WERI-Rb-1 (cell line): ENCODE results near the gene GMDS.

Experiments used
- DNase-seq: peaks from one replicate; pipeline ENCODE4 v3.0.0-alpha.2; 2020
- H3K27ac ChIP-seq: fragments of 250-450 bp; sonication (Bioruptor Pico); 2 replicates; pipeline ENCODE4 v1.5.1; 2020; ENCODE audit warnings: mild to moderate bottlenecking, moderate library complexity
- H3K27me3 ChIP-seq: fragments of 250-450 bp; sonication (Bioruptor Pico); 2 replicates; pipeline ENCODE4 v1.5.1; 2021; ENCODE audit warnings: mild to moderate bottlenecking, low read depth, moderate library complexity; ENCODE audit not compliant: insufficient read depth, severe bottlenecking
- H3K36me3 ChIP-seq: fragments of 250-450 bp; sonication (Bioruptor Pico); 2 replicates; pipeline ENCODE4 v1.5.1; 2020; ENCODE audit warnings: mild to moderate bottlenecking, moderate library complexity
- H3K4me3 ChIP-seq: 2 replicates; pipeline ENCODE4 v1.5.1; 2011; ENCODE audit warnings: low read depth, mild to moderate bottlenecking, control low read depth, low read length
- H3K9me3 ChIP-seq: fragments of 250-450 bp; sonication (Bioruptor Pico); 2 replicates; pipeline ENCODE4 v1.5.1; 2021; ENCODE audit warnings: mild to moderate bottlenecking, moderate library complexity; ENCODE audit not compliant: severe bottlenecking
- CTCF ChIP-seq: IDR thresholded peaks from 2 replicates; pipeline ENCODE4 v1.5.1; 2011; ENCODE audit warnings: low read depth, mild to moderate bottlenecking, control low read depth, inconsistent platforms, low read length

The GMDS gene

GRCh38 chr6:1778686-1779235 is 466.6 kb downstream of the GMDS start:
- TF ChIP-seq CTCF = no peak
- DNase-seq = no peak
- no peak overlapping the region for H3K4me3 ChIP-seq
- no peaks in the 10 kb centered on the region for H3K9me3 ChIP-seq
- H3K27me3 ChIP-seq = no peaks in the 10 kb centered on the region
- H3K27ac ChIP-seq = no peak overlapping the region
- H3K36me3 ChIP-seq = no peaks in the 10 kb centered on the region

GRCh38 chr6:1777921-1778685 is 467.3 kb downstream of the GMDS start:
- no peak overlapping the region for H3K4me3 ChIP-seq
- H3K27me3 ChIP-seq = no peaks in the 10 kb centered on the region
- no peaks in the 10 kb centered on the region for H3K9me3 ChIP-seq
- H3K36me3 ChIP-seq = no peaks in the 10 kb centered on the region
- TF ChIP-seq CTCF = no peak
- H3K27ac ChIP-seq = no peak overlapping the region
- DNase-seq = no peak

GRCh38 chr6:1775441-1775840 is 470.0 kb downstream of the GMDS start:
- DNase-seq = no peak
- Histone ChIP-seq H3K27me3 (no peaks in the 10 kb centered on the region), H3K27ac (no peak overlapping the region), H3K9me3 (no peaks in the 10 kb centered on the region), H3K4me3 (no peak overlapping the region), H3K36me3 (no peaks in the 10 kb centered on the region)
- TF ChIP-seq CTCF = no peak

- Histone ChIP-seq H3K4me3 (no peak overlapping the region), H3K9me3 (no peaks in the 10 kb centered on the region), H3K27me3 (no peaks in the 10 kb centered on the region), H3K27ac (no peak overlapping the region), H3K36me3 (no peaks in the 10 kb centered on the region)
- TF ChIP-seq CTCF = no peak
- no peak for DNase-seq
Measured at GRCh38 chr6:1774226-1774915, 471.0 kb downstream of the GMDS start.

- Histone ChIP-seq H3K9me3 (no peaks in the 10 kb centered on the region), H3K36me3 (no peaks in the 10 kb centered on the region), H3K27me3 (no peaks in the 10 kb centered on the region), H3K27ac (no peak overlapping the region), H3K4me3 (no peak overlapping the region)
- no peak for DNase-seq
- no peak for TF ChIP-seq CTCF
Measured at GRCh38 chr6:1773700-1774099, 471.7 kb downstream of the GMDS start.
